ENCODE data around the gene PSMB1. TPM values are rescaled to one million over a fixed set of nuclear protein-coding genes. Genes with fewer than 3 reads are reported as not detected.
A peak's percentile ranks its signal among the peaks of the same experiment; 100 is the strongest.
"Not testable (repeated sequence)": the region's sequence is repeated elsewhere in the genome, so short reads cannot be mapped to it uniquely, and the experiment has no call there.

PSMB1 gene
- total RNA-seq, 1 donor from 2014 or later: 118 TPM

DNA sequence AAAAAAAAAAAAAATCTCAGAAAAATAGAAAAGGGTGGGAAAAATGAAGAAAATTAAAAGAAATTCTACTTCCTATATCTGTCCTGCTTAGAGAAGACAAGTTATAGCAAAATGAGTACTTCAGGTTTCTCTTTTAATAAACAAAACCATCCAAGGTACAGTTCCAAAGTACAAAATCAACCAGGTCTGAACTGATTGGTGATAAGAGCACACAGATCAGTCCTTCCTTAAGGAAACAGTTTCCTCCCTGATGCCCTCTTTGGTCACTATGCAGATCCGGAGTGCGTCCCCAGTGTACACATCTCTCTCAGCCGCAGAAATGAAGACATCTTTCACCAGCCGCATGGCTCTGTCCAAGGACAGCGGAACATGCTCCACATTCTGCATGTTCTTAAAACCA is 18.1 kb downstream of the PSMB1 start:
- no peak for DNase-seq (ENCODE audit: low spot score)

DNA sequence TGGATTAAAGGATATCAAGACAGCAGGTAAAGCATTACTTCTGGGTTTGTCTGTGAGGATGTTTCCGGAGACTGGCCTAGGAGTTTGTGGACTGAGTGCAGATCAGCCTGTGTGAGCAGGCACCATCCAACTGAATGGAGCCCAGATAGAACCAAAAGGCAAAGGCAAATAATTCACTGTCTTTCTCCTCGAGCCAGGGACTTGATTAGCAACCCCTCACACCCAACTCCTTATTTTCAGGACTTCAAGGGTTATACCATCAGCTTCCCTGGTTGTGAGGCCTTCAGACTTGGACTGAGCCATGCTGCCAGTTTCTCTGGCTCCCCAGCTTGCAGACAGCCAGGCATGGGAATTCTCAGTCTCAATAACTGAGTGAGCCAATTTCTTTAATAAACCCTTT is 19.3 kb downstream of the PSMB1 start:
- no peak for DNase-seq (ENCODE audit: low spot score)

DNA sequence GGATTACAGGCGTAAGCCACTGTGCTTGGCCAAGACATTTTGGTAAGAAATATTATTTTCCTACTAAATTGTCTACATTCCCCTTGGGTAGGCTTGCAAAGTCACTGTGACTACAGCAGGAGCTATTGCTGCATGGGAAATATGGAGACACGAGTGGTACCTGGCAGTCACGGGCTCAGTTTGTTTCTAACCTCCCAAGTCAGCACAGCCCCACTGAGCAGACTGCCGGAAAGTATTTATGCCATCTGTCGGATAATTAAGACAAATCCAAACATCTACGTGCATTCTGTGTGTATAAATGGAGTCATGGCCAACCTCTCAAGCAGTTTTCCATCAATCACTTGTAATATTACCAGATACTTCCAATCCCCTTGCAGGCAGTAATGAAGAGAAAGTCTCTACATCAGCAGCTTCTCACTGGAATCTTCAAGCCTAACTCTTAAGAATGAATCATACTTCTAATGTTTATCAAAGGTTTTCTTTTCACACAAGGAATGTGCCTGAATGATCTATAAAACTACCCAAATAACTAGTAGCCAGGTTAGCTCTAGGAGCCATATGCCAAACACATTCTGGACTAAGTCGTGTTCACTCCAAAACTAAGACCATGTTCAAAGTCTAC is 20.1 kb downstream of the PSMB1 start:
- no peak for DNase-seq (ENCODE audit: low spot score)

GRCh38 chr6:170529839-170530469 is 23.2 kb downstream of the PSMB1 start:
- DNase-seq (ENCODE audit: low spot score): peak; percentile 84

GRCh38 chr6:170527995-170528394 is 25.1 kb downstream of the PSMB1 start:
- DNase-seq (ENCODE audit: low spot score): not testable (repeated sequence)

GRCh38 chr6:170525795-170526194 is 27.3 kb downstream of the PSMB1 start:
- no peak for DNase-seq (ENCODE audit: low spot score)

- DNase-seq (ENCODE audit: low spot score): no peak
Measured at GRCh38 chr6:170524172-170524502, 29.0 kb downstream of the PSMB1 start.

GRCh38 chr6:170523256-170524171 is 29.6 kb downstream of the PSMB1 start:
- no peak for DNase-seq (ENCODE audit: low spot score)

GRCh38 chr6:170522565-170523183 is 30.4 kb downstream of the PSMB1 start:
- DNase-seq (ENCODE audit: low spot score): no peak

- no peak for DNase-seq (ENCODE audit: low spot score)
Measured at GRCh38 chr6:170516783-170517616, 36.1 kb downstream of the PSMB1 start.

GRCh38 chr6:170514908-170515307 is 38.2 kb downstream of the PSMB1 start:
- DNase-seq (ENCODE audit: low spot score): no peak

GRCh38 chr6:170512249-170512648 is 40.9 kb downstream of the PSMB1 start:
- no peak for DNase-seq (ENCODE audit: low spot score)

- DNase-seq (ENCODE audit: low spot score): no peak
Measured at GRCh38 chr6:170510631-170511030, 42.5 kb downstream of the PSMB1 start.

DNA sequence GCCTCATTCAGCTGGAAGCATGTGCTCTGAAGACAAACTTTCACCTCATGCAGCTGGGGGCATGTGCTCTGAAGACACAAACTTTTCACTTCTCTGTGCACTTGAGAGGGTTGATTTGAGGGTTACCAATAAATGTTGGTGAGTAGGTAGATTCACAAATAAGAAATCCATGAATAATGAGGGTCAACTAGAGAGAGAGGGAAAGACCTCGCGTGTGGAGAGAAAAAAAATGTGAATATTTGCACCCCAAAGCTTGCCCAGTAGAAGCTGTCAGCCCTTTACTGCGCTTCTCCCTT is 43.4 kb downstream of the PSMB1 start:
- DNase-seq (ENCODE audit: low spot score): no peak

DNA sequence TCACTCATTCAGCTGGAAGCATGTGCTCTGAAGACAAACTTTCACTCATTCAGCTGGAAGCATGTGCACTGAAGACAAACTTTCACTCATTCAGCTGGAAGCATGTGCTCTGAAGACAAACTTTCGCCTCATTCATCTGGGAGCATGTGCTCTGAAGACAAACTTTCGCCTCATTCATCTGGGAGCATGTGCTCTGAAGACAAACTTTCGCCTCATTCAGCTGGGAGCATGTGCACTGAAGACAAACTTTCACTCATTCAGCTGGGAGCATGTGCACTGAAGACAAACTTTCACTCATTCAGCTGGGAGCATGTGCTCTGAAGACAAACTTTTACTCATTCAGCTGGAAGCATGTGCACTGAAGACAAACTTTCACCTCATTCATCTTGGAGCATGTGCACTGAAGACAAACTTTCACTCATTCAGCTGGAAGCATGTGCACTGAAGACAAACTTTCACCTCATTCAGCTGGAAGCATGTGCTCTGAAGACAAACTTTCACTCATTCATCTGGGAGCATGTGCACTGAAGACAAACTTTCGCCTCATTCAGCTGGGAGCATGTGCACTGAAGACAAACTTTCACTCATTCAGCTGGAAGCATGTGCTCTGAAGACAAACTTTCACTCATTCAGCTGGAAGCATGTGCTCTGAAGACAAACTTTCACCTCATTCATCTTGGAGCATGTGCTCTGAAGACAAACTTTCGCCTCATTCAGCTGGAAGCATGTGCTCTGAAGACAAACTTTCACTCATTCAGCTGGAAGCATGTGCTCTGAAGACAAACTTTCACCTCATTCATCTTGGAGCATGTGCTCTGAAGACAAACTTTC is 44.0 kb downstream of the PSMB1 start:
- DNase-seq (ENCODE audit: low spot score): not testable (repeated sequence)

DNA sequence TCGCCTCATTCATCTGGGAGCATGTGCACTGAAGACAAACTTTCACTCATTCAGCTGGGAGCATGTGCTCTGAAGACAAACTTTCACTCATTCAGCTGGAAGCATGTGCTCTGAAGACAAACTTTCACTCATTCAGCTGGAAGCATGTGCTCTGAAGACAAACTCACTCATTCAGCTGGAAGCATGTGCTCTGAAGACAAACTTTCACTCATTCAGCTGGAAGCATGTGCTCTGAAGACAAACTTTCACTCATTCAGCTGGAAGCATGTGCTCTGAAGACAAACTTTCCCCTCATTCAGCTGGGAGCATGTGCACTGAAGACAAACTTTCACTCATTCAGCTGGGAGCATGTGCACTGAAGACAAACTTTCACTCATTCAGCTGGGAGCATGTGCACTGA is 44.8 kb downstream of the PSMB1 start:
- not testable (repeated sequence) for DNase-seq (ENCODE audit: low spot score)

- not testable (repeated sequence) for DNase-seq (ENCODE audit: low spot score)
Measured at GRCh38 chr6:170507728-170508127, 45.4 kb downstream of the PSMB1 start.

GRCh38 chr6:170506446-170506845 is 46.7 kb downstream of the PSMB1 start:
- DNase-seq (ENCODE audit: low spot score): no peak

DNA sequence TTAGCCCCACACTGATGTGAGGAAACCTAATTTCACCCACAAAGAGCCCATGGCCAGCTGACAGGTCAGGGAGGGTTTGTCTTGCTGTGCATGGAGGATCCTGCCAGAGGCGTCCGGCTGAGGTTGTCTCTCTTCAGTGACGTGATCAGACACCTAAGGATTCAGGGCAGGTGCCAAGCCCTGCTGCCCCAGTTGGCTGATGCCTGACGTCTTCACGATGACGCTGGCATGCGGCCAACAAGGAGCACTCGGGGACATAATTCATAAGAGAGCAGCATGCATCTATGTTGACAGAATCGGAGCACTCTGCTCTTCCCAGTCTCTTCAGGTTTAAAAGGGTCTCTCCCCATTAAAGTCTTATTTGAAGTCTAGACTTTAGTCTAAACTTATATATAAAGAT is 47.8 kb downstream of the PSMB1 start:
- no peak for DNase-seq (ENCODE audit: low spot score)

GRCh38 chr6:170504479-170504878 is 48.6 kb downstream of the PSMB1 start:
- DNase-seq (ENCODE audit: low spot score): no peak

DNA sequence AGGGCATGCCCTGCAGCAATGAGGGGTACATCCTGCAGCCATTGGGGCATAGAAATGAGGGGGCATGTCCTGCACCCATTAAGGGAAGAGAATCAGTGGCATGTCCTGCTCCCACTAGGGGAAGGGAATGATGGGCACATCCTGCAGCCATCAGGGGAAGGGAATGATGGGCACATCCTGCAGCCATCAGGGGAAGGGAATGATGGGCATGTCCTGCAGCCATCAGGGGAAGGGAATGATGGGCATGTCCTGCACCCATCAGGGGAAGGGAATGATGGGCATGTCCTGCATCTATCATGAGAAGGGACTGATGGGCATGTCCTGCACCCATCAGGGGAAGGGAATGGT is 49.7 kb downstream of the PSMB1 start:
- DNase-seq (ENCODE audit: low spot score): no peak
